Osteoblast (primary cell): ENCODE data around the gene MYL6B. TPM values are rescaled to one million over a fixed set of nuclear protein-coding genes. Genes with fewer than 3 reads are reported as not detected.

Source experiments
- DNase-seq: peaks from one replicate; pipeline ENCODE4 v3.0.0; 2011; ENCODE audit warnings: low spot score, mixed read lengths; ENCODE audit not compliant: insufficient read length; ENCODE audit errors: missing footprints
- H2AFZ ChIP-seq: 2 replicates; pipeline ENCODE4 v1.6.0; 2011; ENCODE audit warnings: mild to moderate bottlenecking, low read length
- H3K27ac ChIP-seq: 2 replicates; pipeline ENCODE4 v1.5.1; 2011; ENCODE audit warnings: mild to moderate bottlenecking, low read depth, low read length, moderate library complexity
- H3K27me3 ChIP-seq: 2 replicates; pipeline ENCODE4 v1.6.0; 2012; ENCODE audit warnings: mild to moderate bottlenecking, control low read depth, inconsistent platforms, low read length, moderate library complexity; ENCODE audit not compliant: insufficient read depth
- H3K36me3 ChIP-seq: 2 replicates; pipeline ENCODE4 v1.5.1; 2011; ENCODE audit warnings: mild to moderate bottlenecking, low read length, control low read depth, moderate library complexity; ENCODE audit not compliant: insufficient read depth
- H3K4me1 ChIP-seq: 2 replicates; pipeline ENCODE4 v1.5.1; 2011; ENCODE audit warnings: mild to moderate bottlenecking, low read length, control low read depth, moderate library complexity; ENCODE audit not compliant: insufficient read depth
- H3K4me2 ChIP-seq: 2 replicates; pipeline ENCODE4 v1.6.0; 2011; ENCODE audit warnings: mild to moderate bottlenecking, low read length; ENCODE audit not compliant: insufficient read depth
- H3K4me3 ChIP-seq: fragments of 200-600 bp; sonication (generic); 3 replicates; pipeline ENCODE4 v1.5.1; 2012; ENCODE audit warnings: mild to moderate bottlenecking, low read length, inconsistent platforms; ENCODE audit not compliant: insufficient read depth
- H3K79me2 ChIP-seq: 2 replicates; pipeline ENCODE4 v1.6.0; 2012; ENCODE audit warnings: mild to moderate bottlenecking, low read length, control low read depth, inconsistent platforms; ENCODE audit not compliant: insufficient read depth
- H3K9me3 ChIP-seq: 2 replicates; pipeline ENCODE4 v1.5.1; 2011; ENCODE audit warnings: low read depth, low read length, control low read depth
- H4K20me1 ChIP-seq: 2 replicates; pipeline ENCODE4 v1.6.0; 2012; ENCODE audit warnings: mild to moderate bottlenecking, low read length, control low read depth; ENCODE audit not compliant: insufficient read depth
- total RNA-seq: library from RNA; depleted of rRNA; stranded (reverse); fragments of >200 nt; gene quantifications from 2 replicates; pipeline ENCODE4 v1.2.3, GENCODE V29; 2012
- TF ChIP-seq, protein P1 (sequence below): IDR thresholded peaks from 2 replicates; pipeline ENCODE4 v1.5.1; 2011; ENCODE audit warnings: mild to moderate bottlenecking, low read depth, low read length, moderate library complexity; ENCODE audit errors: extremely low read depth

MYL6B gene
- total RNA-seq, 1 donor = 53.9 TPM

DNA sequence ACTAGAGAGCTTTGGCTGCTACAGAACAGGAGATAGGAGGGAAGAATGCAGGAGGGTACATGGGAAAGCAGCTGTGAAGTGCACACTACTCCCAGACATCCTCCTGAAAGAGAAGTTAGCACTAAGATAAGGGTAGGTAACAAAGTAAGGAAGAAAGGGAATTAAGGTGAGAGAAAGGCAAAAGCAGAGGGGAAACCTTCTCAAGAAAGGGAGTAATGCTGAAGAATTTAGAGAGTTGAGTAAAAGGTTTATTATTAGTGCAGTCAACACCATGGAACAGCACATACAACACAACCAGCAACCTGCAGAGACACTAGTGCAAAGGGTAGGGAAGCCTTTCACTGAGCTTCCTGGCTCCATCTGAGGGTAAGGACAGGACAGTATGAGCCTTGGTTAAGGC, 51.9 kb downstream of the MYL6B start:
- H3K27ac ChIP-seq = no peak overlapping the region
- H3K36me3 ChIP-seq = peaks cover 41% of the 10 kb centered on the region
- no peak overlapping the region for H3K4me2 ChIP-seq
- DNase-seq = peak; percentile 31
- H3K9me3 ChIP-seq = no peaks in the 10 kb centered on the region
- H2AFZ ChIP-seq = no peak overlapping the region
- peaks cover 11% of the 10 kb centered on the region for H3K4me1 ChIP-seq
- no peaks in the 10 kb centered on the region for H3K27me3 ChIP-seq
- no peaks in the 10 kb centered on the region for H3K79me2 ChIP-seq
- TF ChIP-seq, protein P1, sequence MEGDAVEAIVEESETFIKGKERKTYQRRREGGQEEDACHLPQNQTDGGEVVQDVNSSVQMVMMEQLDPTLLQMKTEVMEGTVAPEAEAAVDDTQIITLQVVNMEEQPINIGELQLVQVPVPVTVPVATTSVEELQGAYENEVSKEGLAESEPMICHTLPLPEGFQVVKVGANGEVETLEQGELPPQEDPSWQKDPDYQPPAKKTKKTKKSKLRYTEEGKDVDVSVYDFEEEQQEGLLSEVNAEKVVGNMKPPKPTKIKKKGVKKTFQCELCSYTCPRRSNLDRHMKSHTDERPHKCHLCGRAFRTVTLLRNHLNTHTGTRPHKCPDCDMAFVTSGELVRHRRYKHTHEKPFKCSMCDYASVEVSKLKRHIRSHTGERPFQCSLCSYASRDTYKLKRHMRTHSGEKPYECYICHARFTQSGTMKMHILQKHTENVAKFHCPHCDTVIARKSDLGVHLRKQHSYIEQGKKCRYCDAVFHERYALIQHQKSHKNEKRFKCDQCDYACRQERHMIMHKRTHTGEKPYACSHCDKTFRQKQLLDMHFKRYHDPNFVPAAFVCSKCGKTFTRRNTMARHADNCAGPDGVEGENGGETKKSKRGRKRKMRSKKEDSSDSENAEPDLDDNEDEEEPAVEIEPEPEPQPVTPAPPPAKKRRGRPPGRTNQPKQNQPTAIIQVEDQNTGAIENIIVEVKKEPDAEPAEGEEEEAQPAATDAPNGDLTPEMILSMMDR = no peak
- peaks cover 13% of the 10 kb centered on the region for H4K20me1 ChIP-seq
- no peak overlapping the region for H3K4me3 ChIP-seq

GRCh38 chr12:56205445-56205844, 53.1 kb downstream of the MYL6B start:
- Histone ChIP-seq H3K4me3 (no peak overlapping the region), H3K9me3 (no peaks in the 10 kb centered on the region), H3K27ac (no peak overlapping the region), H4K20me1 (peaks cover 18% of the 10 kb centered on the region), H2AFZ (no peak overlapping the region), H3K27me3 (no peaks in the 10 kb centered on the region), H3K79me2 (peaks cover 3% of the 10 kb centered on the region), H3K4me2 (no peak overlapping the region), H3K36me3 (peaks cover 49% of the 10 kb centered on the region), H3K4me1 (peaks cover 11% of the 10 kb centered on the region)
- peak; percentile 25 for DNase-seq
- TF ChIP-seq, protein P1 = no peak

- Histone ChIP-seq H2AFZ (no peak overlapping the region), H3K4me1 (peaks cover 11% of the 10 kb centered on the region), H3K27me3 (no peaks in the 10 kb centered on the region), H3K4me2 (peak overlapping the region; percentile 11), H4K20me1 (peaks cover 18% of the 10 kb centered on the region), H3K4me3 (no peak overlapping the region), H3K36me3 (peaks cover 58% of the 10 kb centered on the region), H3K9me3 (no peaks in the 10 kb centered on the region), H3K27ac (peak overlapping the region; percentile 34), H3K79me2 (peaks cover 3% of the 10 kb centered on the region)
- DNase-seq = peak; percentile 71
- TF ChIP-seq, protein P1 = peak; percentile 66
Observed at GRCh38 chr12:56206452-56207166, 54.2 kb downstream of the MYL6B start.

Other genes starting within 250 kb of the MYL6B start
- gene PYM1, start 224.7 kb upstream of the MYL6B start, total RNA-seq = 25.0 and 31.5 TPM in 2 replicates
- 32.6 and 36.5 TPM in 2 replicates for gene DGKA, start 221.4 kb upstream of the MYL6B start, total RNA-seq
- gene PMEL, start 186.5 kb upstream of the MYL6B start, total RNA-seq = 0.59 and 0.72 TPM in 2 replicates
- gene CDK2, start 185.8 kb upstream of the MYL6B start, total RNA-seq = 13.0 and 13.4 TPM in 2 replicates
- gene RAB5B, start 178.5 kb upstream of the MYL6B start, total RNA-seq = 82.9 and 87.5 TPM in 2 replicates
- 12.3 and 13.0 TPM in 2 replicates for gene SUOX, start 155.3 kb upstream of the MYL6B start, total RNA-seq
- 1.2 and 2.5 TPM in 2 replicates for gene IKZF4, start 131.5 kb upstream of the MYL6B start, total RNA-seq
- 162 and 459 TPM in 2 replicates for gene RPS26, start 110.7 kb upstream of the MYL6B start, total RNA-seq
- 1.1 and 2.4 TPM in 2 replicates for gene ERBB3, start 72.4 kb upstream of the MYL6B start, total RNA-seq
- gene PA2G4, start 48.0 kb upstream of the MYL6B start, total RNA-seq = 99.0 and 115 TPM in 2 replicates
- 1,930 and 2,844 TPM in 2 replicates for gene RPL41, start 36.0 kb upstream of the MYL6B start, total RNA-seq
- 9.0 and 10.6 TPM in 2 replicates for gene ZC3H10, start 34.3 kb upstream of the MYL6B start, total RNA-seq
- 239 and 304 TPM in 2 replicates for gene ESYT1, start 24.3 kb upstream of the MYL6B start, total RNA-seq
- gene MYL6, start 5.8 kb downstream of the MYL6B start, total RNA-seq = 848 and 873 TPM in 2 replicates
- 65.9 and 70.4 TPM in 2 replicates for gene SMARCC2, start 36.9 kb downstream of the MYL6B start, total RNA-seq
- 155 and 159 TPM in 2 replicates for gene RNF41, start 69.3 kb downstream of the MYL6B start, total RNA-seq
- gene NABP2, start 71.8 kb downstream of the MYL6B start, total RNA-seq = 26.8 and 27.4 TPM in 2 replicates
- gene SLC39A5, start 77.5 kb downstream of the MYL6B start, total RNA-seq = not detected in 2 replicates
- gene ANKRD52, start 105.8 kb downstream of the MYL6B start, total RNA-seq = 17.7 and 18.8 TPM in 2 replicates
- gene COQ10A, start 114.4 kb downstream of the MYL6B start, total RNA-seq = 10.1 and 14.4 TPM in 2 replicates
- gene CS, start 147.7 kb downstream of the MYL6B start, total RNA-seq = 106 and 114 TPM in 2 replicates
- 82.5 and 83.7 TPM in 2 replicates for gene CNPY2, start 163.4 kb downstream of the MYL6B start, total RNA-seq
- gene PAN2, start 181.4 kb downstream of the MYL6B start, total RNA-seq = 10.5 and 19.2 TPM in 2 replicates
- not detected in 2 replicates for gene IL23A, start 186.3 kb downstream of the MYL6B start, total RNA-seq
- 567 and 652 TPM in 2 replicates for gene STAT2, start 207.5 kb downstream of the MYL6B start, total RNA-seq
- gene APOF, start 210.3 kb downstream of the MYL6B start, total RNA-seq = not detected in 2 replicates